GM12878 (cell line): ENCODE data around the gene RBL2. TPM values are rescaled to one million over a fixed set of nuclear protein-coding genes. Genes with fewer than 3 reads are reported as not detected.
A peak's percentile ranks its signal among the peaks of the same experiment; 100 is the strongest.

Experiments
- CEBPB ChIP-seq, 2 experiments: fragments of 150-350 bp in 1 of 2; IDR thresholded peaks; 2 replicates each; pipeline ENCODE4 v1.6.1; 2012 to 2014; ENCODE audit warnings: low read depth in 2 of 2, low read length in 2 of 2, borderline replicate concordance in 1 of 2, inconsistent platforms in 1 of 2
- CHD1 ChIP-seq: IDR thresholded peaks from 2 replicates; pipeline ENCODE4 v1.6.1; 2012; ENCODE audit warnings: low read depth, low read length, improper control_type of control experiment
- IKZF2 ChIP-seq, 2 experiments: fragments of 450-650 bp; IDR thresholded peaks; 2 replicates each; pipeline ENCODE4 v1.6.1; 2017; ENCODE audit warnings: mild to moderate bottlenecking in 2 of 2, moderate library complexity in 2 of 2
- KLF5 ChIP-seq: fragments of 450-650 bp; IDR thresholded peaks from 2 replicates; pipeline ENCODE4 v1.6.1; 2014; ENCODE audit warnings: mild to moderate bottlenecking; ENCODE audit not compliant: partially characterized antibody
- NFYB ChIP-seq: IDR thresholded peaks from 2 replicates; pipeline ENCODE4 v1.6.1; 2011; ENCODE audit warnings: low read depth, mild to moderate bottlenecking, low read length, improper control_type of control experiment, moderate library complexity; ENCODE audit not compliant: insufficient read depth
- RAD51 ChIP-seq: fragments of 450-650 bp; IDR thresholded peaks from 2 replicates; pipeline ENCODE4 v1.6.1; 2016; ENCODE audit warnings: moderate library complexity, mild to moderate bottlenecking, inconsistent platforms
- SP1 ChIP-seq: IDR thresholded peaks from one replicate; pipeline ENCODE4 v1.6.1; 2011; ENCODE audit warnings: low read depth, low read length
- STAT1 ChIP-seq: fragments of 450-650 bp; conservative IDR thresholded peaks from 2 replicates; pipeline ENCODE4 v1.6.1; 2014; ENCODE audit warnings: antibody characterized with exemption, mild to moderate bottlenecking
- polyA plus RNA-seq, 11 experiments: library from polyadenylated mRNA; depleted of rRNA in 4 of 11; unstranded in 6 of 11; stranded (reverse) in 5 of 11; fragments of >200 nt; fragmentation: Nextera tagmentation in 4 of 11; fragmentation: Illumina TruSeq in 1 of 11; extraction: Ambion mirVana in 4 of 11; extraction: Trizol in 1 of 11; gene quantifications; 1 replicate in 1 of 11; 2 replicates in 10 of 11; pipeline versions ENCODE4 v1.2.1 to v1.2.3, GENCODE V29; 2011 to 2016; ENCODE audit warnings: inconsistent platforms in 2 of 11, missing spikeins in 2 of 11, low read depth in 1 of 11
- total RNA-seq, 4 experiments: library from RNA; depleted of rRNA in 3 of 4; stranded (reverse); fragments of >200 nt in 3 of 4; fragmentation: Illumina TruSeq in 1 of 4; extraction: Trizol in 1 of 4; gene quantifications; 2 replicates each; pipeline versions ENCODE4 v1.2.1 to v1.2.3, GENCODE V29; 2013 to 2021
- TF ChIP-seq, protein P1 (sequence below): fragments of 450-650 bp; formaldehyde crosslinking; IDR thresholded peaks from 2 replicates; pipeline ENCODE4 v1.5.0; 2022; ENCODE audit warnings: mild to moderate bottlenecking, missing genetic modification characterization
- TF ChIP-seq, protein P2 (sequence below): fragments of 450-650 bp; IDR thresholded peaks from 2 replicates; pipeline ENCODE4 v1.6.1; 2017; ENCODE audit warnings: mild to moderate bottlenecking, low read depth, inconsistent platforms; ENCODE audit not compliant: poor library complexity, severe bottlenecking
- TF ChIP-seq, protein P3 (sequence below): fragments of 450-650 bp; IDR thresholded peaks from 2 replicates; pipeline ENCODE4 v1.6.1; 2017; ENCODE audit warnings: mild to moderate bottlenecking, moderate library complexity
- TF ChIP-seq, protein P4 (sequence below): IDR thresholded peaks from 2 replicates; pipeline ENCODE4 v1.6.1; 2012; ENCODE audit warnings: improper control_type of control experiment, low read depth, low read length; ENCODE audit not compliant: insufficient replicate concordance

Gene RBL2
- total and polyA plus RNA-seq, 10 of the 15 experiments (the other 5 are each of a cell fraction or from before 2014, with no cell fraction given): 10.0 to 107 (median 39.0) TPM

DNA sequence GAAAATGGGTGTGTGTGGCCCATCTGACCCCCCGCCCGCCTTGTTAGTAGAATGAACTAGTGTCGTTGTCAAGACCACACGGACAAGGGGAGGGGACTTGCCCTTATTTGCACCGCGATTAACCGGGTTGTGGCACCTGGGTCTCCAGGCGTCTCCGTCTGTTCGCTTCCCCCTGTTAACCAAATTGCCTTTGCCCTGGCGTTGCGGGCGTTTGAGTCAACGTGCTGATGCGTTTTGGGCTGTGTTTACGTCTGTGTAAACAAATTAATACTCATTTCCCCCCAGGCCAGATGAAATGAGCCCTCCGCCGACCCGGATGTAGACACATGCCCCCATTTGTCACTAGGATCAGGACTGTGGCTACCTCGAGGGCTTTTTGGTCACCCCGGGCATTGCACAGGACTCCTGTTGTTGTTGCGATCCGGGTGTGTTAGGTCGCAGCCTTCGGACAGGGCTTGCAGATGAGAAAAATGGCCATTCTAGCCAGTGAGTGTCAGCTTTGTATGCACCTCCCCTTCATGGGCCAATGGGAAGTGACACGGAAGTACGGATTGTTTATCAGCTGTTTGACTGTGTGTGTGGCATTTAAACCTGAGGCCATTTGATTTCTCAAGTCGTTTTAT lies 906 bp downstream of the RBL2 start (continued):
- TF ChIP-seq CEBPB (IDR thresholded peaks at IDR 0.05; ENCODE audit: borderline replicate concordance in 1 of 2, low read depth in 2 of 2, low read length in 2 of 2): no peak
- TF ChIP-seq SP1: peak; percentile 92
- TF ChIP-seq CHD1: no peak
- TF ChIP-seq, protein P1, sequence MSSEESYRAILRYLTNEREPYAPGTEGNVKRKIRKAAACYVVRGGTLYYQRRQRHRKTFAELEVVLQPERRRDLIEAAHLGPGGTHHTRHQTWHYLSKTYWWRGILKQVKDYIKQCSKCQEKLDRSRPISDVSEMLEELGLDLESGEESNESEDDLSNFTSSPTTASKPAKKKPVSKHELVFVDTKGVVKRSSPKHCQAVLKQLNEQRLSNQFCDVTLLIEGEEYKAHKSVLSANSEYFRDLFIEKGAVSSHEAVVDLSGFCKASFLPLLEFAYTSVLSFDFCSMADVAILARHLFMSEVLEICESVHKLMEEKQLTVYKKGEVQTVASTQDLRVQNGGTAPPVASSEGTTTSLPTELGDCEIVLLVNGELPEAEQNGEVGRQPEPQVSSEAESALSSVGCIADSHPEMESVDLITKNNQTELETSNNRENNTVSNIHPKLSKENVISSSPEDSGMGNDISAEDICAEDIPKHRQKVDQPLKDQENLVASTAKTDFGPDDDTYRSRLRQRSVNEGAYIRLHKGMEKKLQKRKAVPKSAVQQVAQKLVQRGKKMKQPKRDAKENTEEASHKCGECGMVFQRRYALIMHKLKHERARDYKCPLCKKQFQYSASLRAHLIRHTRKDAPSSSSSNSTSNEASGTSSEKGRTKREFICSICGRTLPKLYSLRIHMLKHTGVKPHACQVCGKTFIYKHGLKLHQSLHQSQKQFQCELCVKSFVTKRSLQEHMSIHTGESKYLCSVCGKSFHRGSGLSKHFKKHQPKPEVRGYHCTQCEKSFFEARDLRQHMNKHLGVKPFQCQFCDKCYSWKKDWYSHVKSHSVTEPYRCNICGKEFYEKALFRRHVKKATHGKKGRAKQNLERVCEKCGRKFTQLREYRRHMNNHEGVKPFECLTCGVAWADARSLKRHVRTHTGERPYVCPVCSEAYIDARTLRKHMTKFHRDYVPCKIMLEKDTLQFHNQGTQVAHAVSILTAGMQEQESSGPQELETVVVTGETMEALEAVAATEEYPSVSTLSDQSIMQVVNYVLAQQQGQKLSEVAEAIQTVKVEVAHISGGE (CRISPR knock-in tag): no peak
- no peak for TF ChIP-seq KLF5
- TF ChIP-seq, protein P2, sequence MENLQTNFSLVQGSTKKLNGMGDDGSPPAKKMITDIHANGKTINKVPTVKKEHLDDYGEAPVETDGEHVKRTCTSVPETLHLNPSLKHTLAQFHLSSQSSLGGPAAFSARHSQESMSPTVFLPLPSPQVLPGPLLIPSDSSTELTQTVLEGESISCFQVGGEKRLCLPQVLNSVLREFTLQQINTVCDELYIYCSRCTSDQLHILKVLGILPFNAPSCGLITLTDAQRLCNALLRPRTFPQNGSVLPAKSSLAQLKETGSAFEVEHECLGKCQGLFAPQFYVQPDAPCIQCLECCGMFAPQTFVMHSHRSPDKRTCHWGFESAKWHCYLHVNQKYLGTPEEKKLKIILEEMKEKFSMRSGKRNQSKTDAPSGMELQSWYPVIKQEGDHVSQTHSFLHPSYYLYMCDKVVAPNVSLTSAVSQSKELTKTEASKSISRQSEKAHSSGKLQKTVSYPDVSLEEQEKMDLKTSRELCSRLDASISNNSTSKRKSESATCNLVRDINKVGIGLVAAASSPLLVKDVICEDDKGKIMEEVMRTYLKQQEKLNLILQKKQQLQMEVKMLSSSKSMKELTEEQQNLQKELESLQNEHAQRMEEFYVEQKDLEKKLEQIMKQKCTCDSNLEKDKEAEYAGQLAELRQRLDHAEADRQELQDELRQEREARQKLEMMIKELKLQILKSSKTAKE: no peak
- no peak for TF ChIP-seq RAD51
- TF ChIP-seq STAT1: no peak
- TF ChIP-seq IKZF2 (IDR thresholded peaks at IDR 0.05): no peak
- TF ChIP-seq, protein P3, sequence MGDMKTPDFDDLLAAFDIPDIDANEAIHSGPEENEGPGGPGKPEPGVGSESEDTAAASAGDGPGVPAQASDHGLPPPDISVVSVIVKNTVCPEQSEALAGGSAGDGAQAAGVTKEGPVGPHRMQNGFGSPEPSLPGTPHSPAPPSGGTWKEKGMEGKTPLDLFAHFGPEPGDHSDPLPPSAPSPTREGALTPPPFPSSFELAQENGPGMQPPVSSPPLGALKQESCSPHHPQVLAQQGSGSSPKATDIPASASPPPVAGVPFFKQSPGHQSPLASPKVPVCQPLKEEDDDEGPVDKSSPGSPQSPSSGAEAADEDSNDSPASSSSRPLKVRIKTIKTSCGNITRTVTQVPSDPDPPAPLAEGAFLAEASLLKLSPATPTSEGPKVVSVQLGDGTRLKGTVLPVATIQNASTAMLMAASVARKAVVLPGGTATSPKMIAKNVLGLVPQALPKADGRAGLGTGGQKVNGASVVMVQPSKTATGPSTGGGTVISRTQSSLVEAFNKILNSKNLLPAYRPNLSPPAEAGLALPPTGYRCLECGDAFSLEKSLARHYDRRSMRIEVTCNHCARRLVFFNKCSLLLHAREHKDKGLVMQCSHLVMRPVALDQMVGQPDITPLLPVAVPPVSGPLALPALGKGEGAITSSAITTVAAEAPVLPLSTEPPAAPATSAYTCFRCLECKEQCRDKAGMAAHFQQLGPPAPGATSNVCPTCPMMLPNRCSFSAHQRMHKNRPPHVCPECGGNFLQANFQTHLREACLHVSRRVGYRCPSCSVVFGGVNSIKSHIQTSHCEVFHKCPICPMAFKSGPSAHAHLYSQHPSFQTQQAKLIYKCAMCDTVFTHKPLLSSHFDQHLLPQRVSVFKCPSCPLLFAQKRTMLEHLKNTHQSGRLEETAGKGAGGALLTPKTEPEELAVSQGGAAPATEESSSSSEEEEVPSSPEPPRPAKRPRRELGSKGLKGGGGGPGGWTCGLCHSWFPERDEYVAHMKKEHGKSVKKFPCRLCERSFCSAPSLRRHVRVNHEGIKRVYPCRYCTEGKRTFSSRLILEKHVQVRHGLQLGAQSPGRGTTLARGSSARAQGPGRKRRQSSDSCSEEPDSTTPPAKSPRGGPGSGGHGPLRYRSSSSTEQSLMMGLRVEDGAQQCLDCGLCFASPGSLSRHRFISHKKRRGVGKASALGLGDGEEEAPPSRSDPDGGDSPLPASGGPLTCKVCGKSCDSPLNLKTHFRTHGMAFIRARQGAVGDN: peak; percentile 34; the same call in 1 of the 2 replicates
- TF ChIP-seq, protein P4, sequence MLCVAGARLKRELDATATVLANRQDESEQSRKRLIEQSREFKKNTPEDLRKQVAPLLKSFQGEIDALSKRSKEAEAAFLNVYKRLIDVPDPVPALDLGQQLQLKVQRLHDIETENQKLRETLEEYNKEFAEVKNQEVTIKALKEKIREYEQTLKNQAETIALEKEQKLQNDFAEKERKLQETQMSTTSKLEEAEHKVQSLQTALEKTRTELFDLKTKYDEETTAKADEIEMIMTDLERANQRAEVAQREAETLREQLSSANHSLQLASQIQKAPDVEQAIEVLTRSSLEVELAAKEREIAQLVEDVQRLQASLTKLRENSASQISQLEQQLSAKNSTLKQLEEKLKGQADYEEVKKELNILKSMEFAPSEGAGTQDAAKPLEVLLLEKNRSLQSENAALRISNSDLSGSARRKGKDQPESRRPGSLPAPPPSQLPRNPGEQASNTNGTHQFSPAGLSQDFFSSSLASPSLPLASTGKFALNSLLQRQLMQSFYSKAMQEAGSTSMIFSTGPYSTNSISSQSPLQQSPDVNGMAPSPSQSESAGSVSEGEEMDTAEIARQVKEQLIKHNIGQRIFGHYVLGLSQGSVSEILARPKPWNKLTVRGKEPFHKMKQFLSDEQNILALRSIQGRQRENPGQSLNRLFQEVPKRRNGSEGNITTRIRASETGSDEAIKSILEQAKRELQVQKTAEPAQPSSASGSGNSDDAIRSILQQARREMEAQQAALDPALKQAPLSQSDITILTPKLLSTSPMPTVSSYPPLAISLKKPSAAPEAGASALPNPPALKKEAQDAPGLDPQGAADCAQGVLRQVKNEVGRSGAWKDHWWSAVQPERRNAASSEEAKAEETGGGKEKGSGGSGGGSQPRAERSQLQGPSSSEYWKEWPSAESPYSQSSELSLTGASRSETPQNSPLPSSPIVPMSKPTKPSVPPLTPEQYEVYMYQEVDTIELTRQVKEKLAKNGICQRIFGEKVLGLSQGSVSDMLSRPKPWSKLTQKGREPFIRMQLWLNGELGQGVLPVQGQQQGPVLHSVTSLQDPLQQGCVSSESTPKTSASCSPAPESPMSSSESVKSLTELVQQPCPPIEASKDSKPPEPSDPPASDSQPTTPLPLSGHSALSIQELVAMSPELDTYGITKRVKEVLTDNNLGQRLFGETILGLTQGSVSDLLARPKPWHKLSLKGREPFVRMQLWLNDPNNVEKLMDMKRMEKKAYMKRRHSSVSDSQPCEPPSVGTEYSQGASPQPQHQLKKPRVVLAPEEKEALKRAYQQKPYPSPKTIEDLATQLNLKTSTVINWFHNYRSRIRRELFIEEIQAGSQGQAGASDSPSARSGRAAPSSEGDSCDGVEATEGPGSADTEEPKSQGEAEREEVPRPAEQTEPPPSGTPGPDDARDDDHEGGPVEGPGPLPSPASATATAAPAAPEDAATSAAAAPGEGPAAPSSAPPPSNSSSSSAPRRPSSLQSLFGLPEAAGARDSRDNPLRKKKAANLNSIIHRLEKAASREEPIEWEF: peak; percentile 89
- peak; percentile 91 for TF ChIP-seq NFYB
